HS-5 (cell line): Measurements from ENCODE around the gene PCED1B.
"Not testable (repeated sequence)": the region's sequence is repeated elsewhere in the genome, so short reads cannot be mapped to it uniquely, and the experiment has no call there.

Source experiments
- DNase-seq: peaks from one replicate; pipeline ENCODE4 v3.0.0-alpha.2; 2012; ENCODE audit warnings: low read depth

PCED1B gene

DNA sequence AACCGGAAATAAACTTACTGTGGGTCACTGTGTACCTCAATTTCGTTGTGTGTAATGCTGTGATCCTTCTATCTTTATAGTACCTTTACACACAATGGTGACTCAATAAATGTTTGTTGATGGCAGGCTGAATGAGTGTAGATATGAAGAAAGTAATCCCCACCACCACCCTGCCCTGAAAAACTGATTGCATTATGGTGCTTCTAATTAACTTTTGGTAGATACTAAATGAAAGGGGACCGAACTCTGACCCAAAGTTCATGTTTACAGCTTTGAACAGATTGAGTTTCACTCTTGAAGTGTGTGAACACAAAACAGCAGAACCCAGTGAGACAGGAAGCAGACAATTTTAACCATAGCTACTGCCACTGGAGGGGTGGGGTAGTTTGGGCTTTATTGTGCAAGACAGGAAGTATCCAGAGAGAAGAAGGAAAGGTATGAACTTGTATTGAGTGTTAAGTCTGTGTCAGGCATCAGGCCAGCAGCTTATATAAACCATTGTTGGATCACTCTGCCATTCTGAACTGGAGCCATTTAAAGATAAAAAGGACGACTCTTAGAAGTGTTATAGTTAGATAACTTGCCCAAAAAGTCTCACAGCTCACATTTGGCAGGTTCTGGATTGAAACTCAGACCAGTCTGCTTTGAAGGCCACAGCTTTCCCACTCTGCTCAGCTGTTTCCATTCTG, 197.3 kb downstream of the PCED1B start:
- DNase-seq = no peak

DNA sequence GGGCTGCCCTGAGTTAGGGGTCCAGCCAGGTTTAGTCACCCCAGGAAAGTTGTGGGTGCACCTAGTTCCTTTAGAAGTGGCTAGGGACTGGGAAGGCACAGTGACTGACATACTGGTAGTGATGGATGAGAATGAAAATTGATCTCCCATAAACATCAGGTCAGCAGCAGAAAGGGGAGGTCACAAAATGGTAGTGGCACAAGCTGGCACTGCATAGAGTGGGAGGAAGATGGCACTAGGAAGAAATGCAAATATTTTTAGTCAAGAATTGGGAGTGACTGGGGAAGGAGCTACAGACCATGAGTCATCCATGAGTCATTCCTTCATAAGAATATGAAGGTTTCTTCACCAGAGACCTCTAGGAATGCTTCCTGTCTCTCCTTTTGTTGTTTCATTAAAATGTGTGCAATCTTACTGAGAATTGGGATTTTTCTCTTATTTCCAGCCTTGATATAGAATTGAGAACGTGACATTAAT, 198.6 kb downstream of the PCED1B start:
- peak; percentile 88 for DNase-seq

DNA sequence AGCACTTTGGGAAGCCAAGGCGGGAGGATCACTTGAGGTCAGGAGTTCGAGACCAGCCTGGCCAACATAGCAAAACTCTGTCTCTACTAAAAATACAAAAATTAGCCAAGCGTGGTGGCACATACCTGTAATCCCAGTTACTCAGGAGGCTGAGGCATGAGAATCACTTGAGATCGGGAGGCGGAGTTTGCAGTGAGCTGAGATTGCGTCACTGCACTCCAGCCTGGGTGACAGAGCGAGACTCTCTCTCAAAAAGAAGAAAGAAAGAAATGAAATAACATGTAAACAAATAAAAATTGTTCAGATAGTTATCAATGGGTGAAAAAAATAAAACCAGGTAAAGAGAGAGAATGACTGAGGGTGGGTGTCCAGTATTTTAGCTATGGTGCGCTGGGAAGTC, 200.3 kb downstream of the PCED1B start:
- not testable (repeated sequence) for DNase-seq

DNA sequence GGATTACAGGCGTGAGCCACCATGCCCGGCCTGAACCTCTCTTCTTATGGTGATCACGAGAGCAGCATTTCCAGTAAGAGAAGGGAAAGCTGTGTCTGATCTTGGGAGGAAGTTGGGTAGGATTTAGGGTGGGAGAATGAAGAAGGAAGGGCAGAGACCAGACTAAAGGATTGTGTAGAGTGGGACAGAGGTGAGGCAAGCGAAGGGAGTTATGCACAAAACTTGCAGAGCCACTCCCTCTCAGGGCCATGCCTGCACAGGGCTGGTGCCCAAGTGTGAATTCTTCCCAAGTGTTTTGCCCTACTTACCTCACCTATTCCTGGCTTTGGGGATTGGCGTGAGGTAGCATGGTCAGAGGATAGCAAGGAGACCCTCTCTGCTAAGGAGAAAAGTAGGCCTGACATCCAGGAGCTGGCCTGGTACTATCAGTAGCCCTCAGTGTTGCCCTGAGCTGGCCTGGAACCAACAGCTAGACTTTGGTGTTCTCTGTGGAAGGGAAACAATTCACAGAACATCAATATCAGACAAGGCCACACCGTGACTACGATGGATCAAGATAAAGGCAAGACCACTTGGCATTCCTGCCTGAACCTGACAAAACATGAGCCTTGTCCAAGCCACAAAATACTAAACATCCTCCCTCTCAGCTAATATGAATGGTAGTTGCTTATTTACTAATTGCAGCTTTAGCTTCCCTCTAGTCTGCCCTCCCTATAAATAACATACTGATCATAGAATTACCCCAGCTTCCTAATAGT, 201.3 kb downstream of the PCED1B start:
- DNase-seq = no peak

DNA sequence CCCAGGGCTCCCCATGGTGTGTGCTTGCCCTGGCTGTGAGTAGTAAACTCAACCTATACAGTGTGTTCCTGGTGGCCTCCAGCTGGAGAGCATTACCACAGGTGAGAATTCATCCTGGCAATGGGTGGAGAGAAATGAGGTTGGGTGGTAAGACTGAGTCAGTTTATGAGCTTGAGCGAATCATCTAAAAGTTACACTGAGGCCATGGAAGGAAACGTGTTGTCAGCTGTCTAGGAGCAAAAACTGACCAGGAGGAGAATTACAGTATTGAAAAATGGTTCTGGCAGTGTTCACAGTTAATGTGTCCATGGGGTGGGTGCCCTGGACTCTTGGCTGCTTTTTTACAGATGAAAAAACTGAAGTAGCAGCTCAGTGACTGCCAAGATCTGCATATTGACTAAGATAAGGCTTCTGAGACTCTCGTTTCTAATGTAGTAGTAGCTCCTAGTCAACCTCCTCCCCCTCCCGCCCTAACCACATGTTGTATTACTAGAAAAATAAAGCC, 202.3 kb downstream of the PCED1B start:
- DNase-seq = no peak

DNA sequence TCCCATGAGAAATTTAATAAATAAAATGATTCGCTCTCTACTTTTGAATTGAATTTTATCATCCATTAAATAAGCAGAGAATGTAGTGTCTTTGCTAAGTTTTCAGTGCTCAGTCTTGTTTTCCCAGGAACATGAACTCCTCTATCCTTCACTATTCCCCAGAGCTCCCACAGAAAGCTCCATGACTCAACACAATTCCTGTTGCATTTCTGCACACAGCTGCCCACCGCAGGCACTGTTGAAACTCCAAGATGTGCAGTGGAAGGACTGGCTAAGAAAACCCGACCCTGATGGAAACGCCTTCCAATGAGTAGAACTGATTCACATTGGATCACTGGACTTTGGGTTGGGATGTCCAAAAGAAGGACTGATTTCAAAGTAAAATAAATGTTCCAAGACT, 202.8 kb downstream of the PCED1B start:
- DNase-seq = no peak
